Suprapubic skin (tissue), 4 donors: ENCODE results near the gene KRT12.

Experiments used
- POLR2A ChIP-seq, 2 donors: fragments of 450-650 bp; IDR thresholded peaks; one replicate each; pipeline ENCODE4 v1.6.1; 2017; ENCODE audit warnings: antibody characterized with exemption in 2 of 2, mild to moderate bottlenecking in 2 of 2, moderate library complexity in 2 of 2
- POLR2AphosphoS5 ChIP-seq, 3 donors: sonication (generic); formaldehyde crosslinking; IDR thresholded peaks; one replicate each; pipeline ENCODE4 v1.6.1; 2017; ENCODE audit warnings: antibody characterized with exemption in 3 of 3
- TF ChIP-seq, protein P1 (sequence below), 2 donors: fragments of 200-600 bp in 1 of 2; fragments of 450-650 bp in 1 of 2; sonication (generic) in 1 of 2; IDR thresholded peaks; one replicate each; pipeline ENCODE4 v1.5.1; 2016 to 2019; ENCODE audit warnings: antibody characterized with exemption in 2 of 2, mild to moderate bottlenecking in 1 of 2, moderate library complexity in 1 of 2

DNA sequence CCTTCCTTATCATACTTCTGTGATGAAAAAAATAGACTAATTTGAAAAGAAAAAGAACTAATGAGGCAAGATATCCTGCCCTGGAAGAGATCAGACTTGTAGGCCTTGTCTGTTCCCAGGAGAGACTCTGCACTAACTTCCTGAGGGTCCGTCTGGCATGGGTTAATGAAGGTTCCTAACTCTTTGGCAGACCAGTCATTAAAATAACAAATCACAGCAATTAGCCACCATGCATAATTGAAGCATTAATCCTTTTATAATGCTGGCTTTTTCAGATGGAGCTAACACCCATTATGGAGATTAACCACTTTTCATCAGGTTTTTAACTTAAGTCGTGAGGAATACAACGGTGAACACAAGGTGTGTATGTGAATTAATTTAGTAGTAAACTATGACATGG, 34.2 kb downstream of the KRT12 start:
- no peak for TF ChIP-seq POLR2A (IDR thresholded peaks at IDR 0.05)
- TF ChIP-seq, protein P1, sequence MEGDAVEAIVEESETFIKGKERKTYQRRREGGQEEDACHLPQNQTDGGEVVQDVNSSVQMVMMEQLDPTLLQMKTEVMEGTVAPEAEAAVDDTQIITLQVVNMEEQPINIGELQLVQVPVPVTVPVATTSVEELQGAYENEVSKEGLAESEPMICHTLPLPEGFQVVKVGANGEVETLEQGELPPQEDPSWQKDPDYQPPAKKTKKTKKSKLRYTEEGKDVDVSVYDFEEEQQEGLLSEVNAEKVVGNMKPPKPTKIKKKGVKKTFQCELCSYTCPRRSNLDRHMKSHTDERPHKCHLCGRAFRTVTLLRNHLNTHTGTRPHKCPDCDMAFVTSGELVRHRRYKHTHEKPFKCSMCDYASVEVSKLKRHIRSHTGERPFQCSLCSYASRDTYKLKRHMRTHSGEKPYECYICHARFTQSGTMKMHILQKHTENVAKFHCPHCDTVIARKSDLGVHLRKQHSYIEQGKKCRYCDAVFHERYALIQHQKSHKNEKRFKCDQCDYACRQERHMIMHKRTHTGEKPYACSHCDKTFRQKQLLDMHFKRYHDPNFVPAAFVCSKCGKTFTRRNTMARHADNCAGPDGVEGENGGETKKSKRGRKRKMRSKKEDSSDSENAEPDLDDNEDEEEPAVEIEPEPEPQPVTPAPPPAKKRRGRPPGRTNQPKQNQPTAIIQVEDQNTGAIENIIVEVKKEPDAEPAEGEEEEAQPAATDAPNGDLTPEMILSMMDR (IDR thresholded peaks at IDR 0.05), result no peak
- TF ChIP-seq POLR2AphosphoS5 (IDR thresholded peaks at IDR 0.05), result no peak
